HFF-Myc (cell line): ENCODE measurements around the gene CYSTM1.
A peak's percentile ranks its signal among the peaks of the same experiment; 100 is the strongest.

Experiments used
- DNase-seq: peaks from one replicate; pipeline ENCODE4 v3.0.0-alpha.2; 2011; ENCODE audit warnings: low read depth; ENCODE audit errors: extremely low read depth
- H3K4me3 ChIP-seq: replicated peaks from 2 replicates; pipeline ENCODE4 v1.5.1; 2011; ENCODE audit warnings: low read depth, mild to moderate bottlenecking, control low read depth, low read length
- CTCF ChIP-seq: IDR thresholded peaks from 2 replicates; pipeline ENCODE4 v1.5.1; 2012; ENCODE audit warnings: mild to moderate bottlenecking, low read depth, low read length, control low read depth; ENCODE audit errors: missing control alignments

Gene CYSTM1

DNA sequence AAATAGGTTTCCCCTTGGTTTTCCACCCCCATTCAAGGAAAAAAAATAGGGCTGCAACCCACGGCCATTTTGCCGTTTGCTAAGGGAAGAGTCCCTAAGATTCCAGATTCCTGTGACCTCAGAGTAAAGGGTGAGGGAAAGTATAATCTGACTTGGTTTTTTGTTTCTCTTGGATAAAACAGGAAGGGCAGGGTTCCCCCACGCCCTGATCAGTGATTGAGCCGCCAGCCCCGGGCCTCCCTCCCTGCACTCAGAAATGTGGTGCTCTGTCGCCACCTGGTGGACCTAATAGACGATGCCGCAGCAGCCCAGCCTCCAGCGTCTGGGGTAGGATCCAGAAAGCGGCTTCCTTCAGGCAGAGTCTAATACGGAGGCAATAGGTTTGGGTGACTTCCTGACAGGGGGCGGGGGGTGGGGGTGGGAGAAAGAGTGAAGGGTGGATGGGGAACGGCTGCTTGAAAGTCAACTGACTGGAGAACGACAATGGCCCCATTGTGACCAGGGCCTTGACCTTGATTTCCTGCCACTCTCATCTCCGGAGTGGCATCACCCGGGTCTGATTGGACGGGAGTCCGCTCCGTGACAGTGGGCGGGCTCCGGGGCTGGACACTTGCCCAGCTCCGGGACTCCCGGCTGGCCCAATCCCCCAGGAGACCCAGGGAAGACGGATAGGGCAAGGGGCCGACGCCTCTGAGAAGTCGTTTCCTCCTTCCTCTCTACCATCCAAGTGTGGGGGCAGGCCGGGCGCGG, 17.8 kb upstream of the CYSTM1 start:
- peak; percentile 51 for DNase-seq
- TF ChIP-seq CTCF = peak; percentile 82
- H3K4me3 ChIP-seq = peak overlapping the region; percentile 7; the same call in 1 of the 2 replicates

DNA sequence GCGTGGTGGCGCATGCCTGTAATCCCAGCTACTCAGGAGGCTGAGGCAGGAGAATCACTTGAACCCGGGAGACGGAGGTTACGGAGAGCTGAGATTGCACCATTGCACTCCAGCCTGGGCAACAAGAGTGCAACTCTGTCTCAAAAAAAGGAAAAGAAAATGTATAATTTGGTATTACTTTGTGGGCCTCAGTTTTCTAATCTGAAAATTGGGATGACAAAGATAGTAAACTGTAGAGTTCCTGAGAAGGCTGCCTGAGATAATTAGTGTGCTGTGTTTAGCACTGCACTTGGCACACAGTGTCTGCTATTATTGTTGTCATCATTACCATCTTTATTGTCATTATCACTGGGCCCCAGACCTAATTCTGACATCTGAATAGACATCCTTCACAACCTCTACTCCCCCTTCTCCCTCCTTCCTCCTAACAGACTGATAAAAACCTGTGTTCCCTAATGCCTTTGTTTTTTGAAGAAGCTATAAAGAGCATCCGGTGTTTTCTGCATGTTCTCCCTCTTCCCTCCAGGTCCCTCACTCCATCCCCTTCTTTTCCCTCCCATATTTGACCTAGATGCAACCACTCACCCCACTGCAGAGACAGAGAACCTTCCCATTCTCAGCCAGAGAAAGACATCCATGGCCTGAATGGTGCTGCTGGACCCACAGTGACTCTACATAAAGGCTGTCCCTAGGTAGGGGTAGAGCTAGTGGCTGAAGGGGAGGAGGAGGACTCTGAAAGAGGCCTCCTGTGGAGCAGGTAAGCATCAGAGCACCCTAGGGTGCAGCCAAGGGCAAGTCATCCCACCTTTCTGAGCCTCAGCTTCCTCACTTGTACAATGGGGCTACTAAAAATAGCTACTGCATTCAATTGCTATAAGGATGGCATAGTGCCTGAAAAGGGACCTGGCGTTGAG, 15.7 kb upstream of the CYSTM1 start:
- H3K4me3 ChIP-seq = no peak overlapping the region
- DNase-seq = no peak

GRCh38 chr5:140162275-140162674, 12.7 kb upstream of the CYSTM1 start:
- no peak for DNase-seq
- no peak for TF ChIP-seq CTCF
- H3K4me3 ChIP-seq = no peak overlapping the region

More for the DNA sequence above, 15.7 kb upstream of the CYSTM1 start:
- no peak for TF ChIP-seq CTCF

GRCh38 chr5:140162781-140163180, 12.2 kb upstream of the CYSTM1 start:
- no peak for DNase-seq
- no peak for TF ChIP-seq CTCF
- no peak overlapping the region for H3K4me3 ChIP-seq

- DNase-seq = no peak
- no peak overlapping the region for H3K4me3 ChIP-seq
- TF ChIP-seq CTCF = no peak
These were observed 9.7 kb upstream of the CYSTM1 start for GRCh38 chr5:140165101-140165922.

DNA sequence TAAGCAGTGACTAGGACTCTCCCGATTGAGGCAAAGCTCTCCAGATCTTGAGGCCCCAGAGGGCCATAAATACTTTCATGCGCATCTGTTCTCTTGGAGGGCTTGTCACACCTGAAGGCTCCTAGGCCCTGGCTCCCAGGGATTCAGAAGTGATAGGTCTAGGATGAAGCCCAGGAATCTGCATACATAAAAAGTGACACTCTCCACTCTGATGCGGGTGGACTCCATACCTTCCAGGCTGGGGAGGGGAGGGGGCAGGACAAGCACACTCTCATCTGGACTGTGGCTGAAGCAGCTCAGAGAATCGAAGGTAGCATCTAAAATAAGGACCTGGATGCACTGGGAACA, 9.1 kb upstream of the CYSTM1 start:
- no peak overlapping the region for H3K4me3 ChIP-seq
- no peak for TF ChIP-seq CTCF
- DNase-seq = no peak
